Neutrophil (primary cell): Measurements from ENCODE around the gene ERAS.

ENCODE experiments used
- H3K27ac ChIP-seq: fragments of 200-600 bp; sonication (generic); 2 replicates; pipeline ENCODE4 v1.5.1; 2016; ENCODE audit warnings: mild to moderate bottlenecking, moderate library complexity
- H3K27me3 ChIP-seq: fragments of 200-600 bp; sonication (generic); 2 replicates; pipeline ENCODE4 v1.6.0; 2016; ENCODE audit warnings: mild to moderate bottlenecking
- H3K36me3 ChIP-seq: fragments of 200-600 bp; sonication (generic); 2 replicates; pipeline ENCODE4 v1.5.1; 2017
- H3K4me1 ChIP-seq, 2 experiments: fragments of 200-600 bp in 1 of 2; sonication (generic) in 1 of 2; 1 replicate in 1 of 2; 2 replicates in 1 of 2; pipeline versions ENCODE4 v1.5.1 to v1.6.1; 2013 to 2016; ENCODE audit warnings: low read depth in 1 of 2, low read length in 1 of 2, mild to moderate bottlenecking in 1 of 2, moderate library complexity in 1 of 2; ENCODE audit not compliant: control insufficient read depth in 1 of 2, insufficient read depth in 1 of 2
- H3K4me3 ChIP-seq, 2 experiments: fragments of 200-600 bp in 1 of 2; sonication (generic) in 1 of 2; 1 replicate in 1 of 2; 2 replicates in 1 of 2; pipeline ENCODE4 v1.5.1; 2013 to 2016; ENCODE audit warnings: low read depth in 1 of 2, low read length in 1 of 2, mild to moderate bottlenecking in 1 of 2, moderate library complexity in 1 of 2
- H3K9me3 ChIP-seq: fragments of 200-600 bp; sonication (generic); 2 replicates; pipeline ENCODE4 v1.5.1; 2016
- TF ChIP-seq, protein P1 (sequence below): fragments of 200-600 bp; sonication (generic); IDR thresholded peaks from 2 replicates; pipeline ENCODE4 v1.5.1; 2016; ENCODE audit warnings: antibody characterized with exemption

ERAS gene

DNA sequence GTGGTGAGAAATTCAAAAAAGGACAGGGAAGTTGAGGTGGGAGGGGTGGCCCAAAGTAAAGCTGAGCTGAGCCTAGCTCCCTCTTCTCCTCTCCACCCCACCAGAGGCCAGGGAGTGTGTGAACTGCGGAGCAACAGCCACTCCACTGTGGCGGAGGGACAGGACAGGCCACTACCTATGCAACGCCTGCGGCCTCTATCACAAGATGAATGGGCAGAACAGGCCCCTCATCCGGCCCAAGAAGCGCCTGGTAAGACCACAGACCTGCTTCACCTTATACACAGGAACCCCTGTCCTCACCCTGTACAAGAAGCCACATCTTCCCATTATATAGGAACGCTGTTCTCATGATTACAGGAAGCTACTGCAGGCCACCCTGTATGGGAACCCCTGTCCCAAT lies 34.1 kb upstream of the ERAS start:
- peaks cover 7 to 9% of the 10 kb centered on the region in 2 experiments for H3K4me1 ChIP-seq
- TF ChIP-seq, protein P1, sequence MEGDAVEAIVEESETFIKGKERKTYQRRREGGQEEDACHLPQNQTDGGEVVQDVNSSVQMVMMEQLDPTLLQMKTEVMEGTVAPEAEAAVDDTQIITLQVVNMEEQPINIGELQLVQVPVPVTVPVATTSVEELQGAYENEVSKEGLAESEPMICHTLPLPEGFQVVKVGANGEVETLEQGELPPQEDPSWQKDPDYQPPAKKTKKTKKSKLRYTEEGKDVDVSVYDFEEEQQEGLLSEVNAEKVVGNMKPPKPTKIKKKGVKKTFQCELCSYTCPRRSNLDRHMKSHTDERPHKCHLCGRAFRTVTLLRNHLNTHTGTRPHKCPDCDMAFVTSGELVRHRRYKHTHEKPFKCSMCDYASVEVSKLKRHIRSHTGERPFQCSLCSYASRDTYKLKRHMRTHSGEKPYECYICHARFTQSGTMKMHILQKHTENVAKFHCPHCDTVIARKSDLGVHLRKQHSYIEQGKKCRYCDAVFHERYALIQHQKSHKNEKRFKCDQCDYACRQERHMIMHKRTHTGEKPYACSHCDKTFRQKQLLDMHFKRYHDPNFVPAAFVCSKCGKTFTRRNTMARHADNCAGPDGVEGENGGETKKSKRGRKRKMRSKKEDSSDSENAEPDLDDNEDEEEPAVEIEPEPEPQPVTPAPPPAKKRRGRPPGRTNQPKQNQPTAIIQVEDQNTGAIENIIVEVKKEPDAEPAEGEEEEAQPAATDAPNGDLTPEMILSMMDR: no peak

DNA sequence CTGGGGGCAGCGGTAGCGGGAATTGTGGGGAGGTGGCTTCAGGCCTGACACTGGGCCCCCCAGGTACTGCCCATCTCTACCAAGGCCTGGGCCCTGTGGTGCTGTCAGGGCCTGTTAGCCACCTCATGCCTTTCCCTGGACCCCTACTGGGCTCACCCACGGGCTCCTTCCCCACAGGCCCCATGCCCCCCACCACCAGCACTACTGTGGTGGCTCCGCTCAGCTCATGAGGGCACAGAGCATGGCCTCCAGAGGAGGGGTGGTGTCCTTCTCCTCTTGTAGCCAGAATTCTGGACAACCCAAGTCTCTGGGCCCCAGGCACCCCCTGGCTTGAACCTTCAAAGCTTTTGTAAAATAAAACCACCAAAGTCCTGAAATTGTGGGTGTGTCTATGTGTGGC lies 32.4 kb upstream of the ERAS start:
- Histone ChIP-seq H3K4me3 (no peak overlapping the region), H3K27ac (no peak overlapping the region), H3K27me3 (no peaks in the 10 kb centered on the region), H3K4me1 (peaks cover 7 to 9% of the 10 kb centered on the region in 2 experiments), H3K9me3 (no peaks in the 10 kb centered on the region), H3K36me3 (no peaks in the 10 kb centered on the region)
- TF ChIP-seq, protein P1: no peak

More for the DNA sequence above, 34.1 kb upstream of the ERAS start:
- H3K27me3 ChIP-seq: no peaks in the 10 kb centered on the region
- no peaks in the 10 kb centered on the region for H3K9me3 ChIP-seq
- no peak overlapping the region for H3K4me3 ChIP-seq
- no peaks in the 10 kb centered on the region for H3K36me3 ChIP-seq
- no peak overlapping the region for H3K27ac ChIP-seq

DNA sequence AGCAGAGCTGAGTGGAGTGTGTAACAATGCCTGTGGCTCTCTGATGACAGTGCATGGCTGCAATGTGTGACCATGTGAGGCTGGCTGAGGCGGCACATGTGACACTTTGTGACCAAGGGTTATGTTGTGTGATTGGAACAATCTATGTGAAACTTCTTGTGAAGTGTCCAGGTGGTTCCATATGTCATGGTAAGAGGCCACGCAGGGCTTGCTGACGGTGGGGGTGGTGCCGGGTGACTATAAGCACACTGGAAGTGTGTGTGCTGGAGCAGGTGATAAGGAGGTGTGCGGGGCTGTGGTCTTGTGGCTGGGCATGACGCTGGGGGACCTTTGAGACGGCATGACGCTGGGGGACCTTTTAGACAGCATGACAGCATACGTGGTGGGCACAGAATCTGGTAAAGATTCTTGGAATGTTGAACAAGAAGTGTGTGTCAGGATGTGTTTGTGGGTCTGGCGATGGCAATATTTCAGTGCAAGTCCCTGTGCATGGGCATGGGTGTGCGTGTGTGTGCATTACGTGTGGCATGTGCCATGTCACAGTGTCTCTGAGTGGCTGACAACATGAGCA lies 31.9 kb upstream of the ERAS start:
- Histone ChIP-seq H3K4me3 (no peak overlapping the region), H3K36me3 (no peaks in the 10 kb centered on the region), H3K27me3 (no peaks in the 10 kb centered on the region), H3K9me3 (no peaks in the 10 kb centered on the region), H3K4me1 (peaks cover 6 to 9% of the 10 kb centered on the region in 2 experiments), H3K27ac (no peak overlapping the region)
- TF ChIP-seq, protein P1: no peak

DNA sequence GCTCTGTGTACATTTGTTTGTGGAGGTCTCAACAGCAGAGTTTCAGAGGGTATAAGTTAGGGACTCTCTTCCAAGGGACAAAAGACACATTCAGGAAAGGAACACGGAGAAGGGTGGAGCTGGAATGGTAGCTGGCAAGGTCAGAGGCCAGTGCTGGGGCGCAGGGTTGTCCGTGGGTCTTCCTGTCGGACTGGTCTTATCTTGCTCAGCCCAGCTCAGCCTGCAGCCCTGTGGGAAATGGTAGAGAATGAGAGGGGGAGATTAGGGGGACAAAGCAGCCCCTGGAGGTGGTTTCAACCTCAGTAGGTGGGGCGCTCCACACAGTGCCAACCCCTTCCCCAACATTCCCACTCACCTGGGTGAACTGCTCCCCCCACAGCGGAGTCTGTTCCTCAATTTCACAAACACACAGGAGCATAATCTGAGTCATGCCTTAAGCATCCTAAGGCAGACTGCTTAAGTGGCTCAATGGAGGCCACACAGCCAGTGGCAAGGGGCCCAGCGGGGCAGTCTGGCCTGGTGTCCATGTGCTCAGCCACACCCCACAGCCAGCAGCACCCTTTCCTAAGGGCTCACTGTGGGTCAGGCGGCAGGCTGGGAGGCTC lies 31.3 kb upstream of the ERAS start:
- no peaks in the 10 kb centered on the region for H3K9me3 ChIP-seq
- TF ChIP-seq, protein P1: no peak
- H3K36me3 ChIP-seq: no peaks in the 10 kb centered on the region
- H3K4me1 ChIP-seq: peaks cover under 1 to 3% of the 10 kb centered on the region in 2 experiments
- H3K4me3 ChIP-seq: no peak overlapping the region
- no peaks in the 10 kb centered on the region for H3K27me3 ChIP-seq
- no peak overlapping the region for H3K27ac ChIP-seq

DNA sequence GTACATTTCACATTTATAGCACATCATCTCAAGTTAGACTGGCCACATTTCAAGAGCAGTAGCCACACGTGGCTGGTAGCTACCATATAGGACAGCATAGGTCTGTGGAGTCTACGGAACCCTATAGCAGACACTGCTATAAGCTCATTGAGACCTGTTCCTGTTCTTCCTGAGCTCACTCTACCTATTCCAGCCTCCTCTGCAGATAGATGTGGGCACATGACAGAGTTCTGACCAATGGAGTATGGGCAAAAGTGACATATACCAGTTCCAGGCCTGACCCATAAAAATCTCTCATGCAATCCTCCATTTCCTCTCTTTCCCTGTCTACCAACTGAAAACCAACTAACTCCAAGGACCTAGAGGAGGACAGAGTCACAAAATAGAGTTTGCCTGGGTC lies 28.0 kb upstream of the ERAS start:
- TF ChIP-seq, protein P1: no peak
- Histone ChIP-seq H3K4me3 (no peak overlapping the region), H3K27me3 (no peaks in the 10 kb centered on the region), H3K4me1 (peaks cover 11 to 18% of the 10 kb centered on the region in 2 experiments), H3K36me3 (no peaks in the 10 kb centered on the region), H3K27ac (no peak overlapping the region), H3K9me3 (no peaks in the 10 kb centered on the region)
